ENCODE results near the gene PYCR2.
A peak's percentile ranks its signal among the peaks of the same experiment; 100 is the strongest.

PYCR2 gene

DNA sequence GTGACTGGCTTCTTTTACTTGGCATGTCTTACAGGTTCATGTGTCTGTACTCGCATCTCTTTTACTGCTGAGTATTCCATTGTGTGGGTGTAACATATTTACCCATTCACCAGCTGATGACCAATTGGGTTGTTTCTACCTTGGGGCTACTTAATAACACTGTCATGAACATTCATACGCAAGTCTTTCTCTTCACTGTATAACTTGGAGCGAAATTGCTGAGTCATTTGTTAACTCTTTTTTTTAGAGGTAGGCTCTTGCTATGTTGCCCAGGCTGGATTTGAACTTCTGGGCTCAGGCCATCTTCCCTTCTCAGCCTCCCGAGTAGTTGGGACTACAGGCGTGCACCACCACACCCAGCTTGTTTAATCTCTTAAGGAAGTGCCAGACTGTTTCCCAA lies 6.5 kb downstream of the PYCR2 start:
- no peak for DNase-seq

DNA sequence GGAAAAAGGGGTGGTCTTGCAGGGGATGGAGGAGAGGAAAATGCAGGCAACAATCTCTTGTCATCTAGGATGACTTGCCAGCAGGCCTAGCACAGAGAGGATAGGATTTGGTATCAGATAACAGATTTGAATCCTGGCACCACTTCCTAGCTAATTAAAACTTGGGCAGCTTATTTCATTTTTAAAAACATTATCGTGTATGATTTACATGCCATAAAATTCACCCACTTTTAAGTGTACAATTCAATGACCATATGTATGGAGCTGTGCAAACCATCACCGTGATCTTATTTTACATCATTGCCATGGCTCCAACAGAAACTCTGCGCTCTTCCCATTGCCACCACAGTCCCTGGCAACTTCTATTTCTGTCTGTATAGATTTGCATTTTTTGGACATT lies 6.9 kb downstream of the PYCR2 start:
- DNase-seq: no peak

DNA sequence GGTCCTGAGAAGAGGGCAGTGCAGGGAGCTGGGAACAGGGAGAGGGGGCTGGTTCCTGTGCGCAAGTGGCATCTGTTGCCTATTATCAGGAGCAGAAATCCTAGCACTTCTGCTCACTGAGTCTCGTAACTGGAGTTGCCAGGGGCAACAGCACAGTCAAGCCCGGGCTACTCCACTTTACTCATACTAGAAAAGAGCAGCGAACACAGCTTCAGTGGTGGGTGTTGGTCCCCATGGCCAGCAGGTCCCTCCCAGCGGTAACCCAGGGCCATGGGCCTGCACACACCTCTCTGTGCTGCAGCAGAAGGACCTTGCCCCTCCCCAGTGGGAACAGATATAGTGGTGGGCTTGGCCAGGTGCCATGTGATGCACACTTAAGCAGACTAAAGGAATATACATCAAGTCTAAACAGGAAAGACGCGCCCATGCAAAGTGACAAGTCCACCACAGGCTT lies 8.5 kb downstream of the PYCR2 start:
- no peak for DNase-seq

DNA sequence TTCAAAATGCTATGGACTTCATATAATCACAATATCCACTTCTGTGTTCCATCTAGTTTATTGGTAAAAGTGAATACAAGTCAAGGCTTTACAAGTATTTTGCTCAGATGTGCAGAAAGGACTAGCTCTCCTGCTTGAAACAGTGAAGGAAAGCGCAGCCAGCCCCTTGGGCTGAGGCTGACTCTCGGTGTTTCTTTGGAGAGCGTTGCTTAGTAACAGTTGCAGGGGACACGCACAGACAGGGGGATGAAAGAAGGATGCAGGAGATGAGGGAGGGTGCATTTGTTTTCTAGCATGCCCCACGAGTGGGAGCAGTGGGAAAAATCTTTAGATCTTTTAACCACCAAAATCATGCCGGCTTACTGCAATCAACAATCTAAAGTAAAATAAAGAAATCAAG lies 9.1 kb downstream of the PYCR2 start:
- no peak for DNase-seq

DNA sequence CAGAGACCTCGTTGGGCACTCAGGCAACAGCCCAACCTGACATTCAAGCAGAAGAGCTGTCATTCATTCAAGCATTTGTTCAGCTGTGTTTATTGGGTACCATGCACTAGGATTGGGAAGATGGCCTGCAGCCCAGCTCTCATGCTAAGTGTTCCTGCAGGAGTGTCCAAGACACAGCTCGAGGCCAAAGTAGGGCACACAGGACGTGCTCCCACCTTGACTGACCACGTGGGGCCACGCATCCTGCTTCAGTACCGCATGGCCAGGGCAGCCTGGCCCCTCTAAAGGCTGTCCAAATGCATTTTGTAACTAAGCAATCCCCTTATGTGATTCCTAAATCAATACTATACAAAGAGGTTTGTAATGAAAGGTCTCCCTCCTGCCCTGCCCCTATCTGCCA lies 9.7 kb downstream of the PYCR2 start:
- no peak for DNase-seq

DNA sequence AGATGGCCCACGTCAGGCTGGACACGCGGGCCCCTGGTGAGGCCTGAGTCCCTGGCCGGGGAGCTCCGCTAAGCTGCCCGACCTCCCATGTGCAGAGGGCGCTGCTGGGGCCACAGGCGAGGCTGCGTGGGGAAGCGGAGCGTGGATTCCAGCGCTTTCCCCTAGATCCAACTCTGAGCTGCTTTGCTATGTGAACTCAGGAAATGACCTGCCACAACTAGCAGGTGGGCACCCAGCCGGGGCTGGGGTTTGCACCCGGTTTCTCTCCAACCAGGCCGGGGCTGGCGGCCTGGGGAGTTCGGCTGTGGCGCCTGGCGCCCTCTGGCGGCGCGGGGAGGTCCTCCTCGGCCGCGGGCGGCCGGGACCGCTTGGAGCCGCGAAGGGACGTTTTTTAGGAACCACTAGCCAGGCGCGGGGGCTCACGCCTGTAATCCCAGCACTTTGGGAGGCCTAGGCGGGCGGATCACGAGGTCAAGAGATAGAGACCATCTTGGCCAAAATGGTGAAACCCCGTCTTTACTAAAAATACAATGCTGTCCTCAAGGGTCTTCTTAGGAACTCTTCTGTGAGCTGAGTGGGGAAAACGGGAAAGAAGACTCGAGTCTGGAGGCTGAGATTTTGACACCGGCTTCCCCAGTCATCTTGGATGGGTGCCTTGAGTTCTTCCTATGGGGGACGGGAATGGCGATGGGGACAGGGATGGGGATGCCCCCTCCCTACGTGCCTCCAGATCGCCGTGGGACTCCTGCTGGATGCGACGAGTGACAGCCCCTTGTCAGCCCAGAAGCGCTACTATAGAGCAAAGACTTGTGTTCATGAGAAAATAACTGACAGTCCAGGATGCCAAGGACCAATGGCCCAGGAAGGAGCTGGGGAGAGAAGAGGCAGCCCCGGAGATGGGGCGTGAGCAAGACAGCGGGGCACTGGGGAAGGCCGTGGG lies 12.6 kb downstream of the PYCR2 start:
- DNase-seq: peak; percentile 72

DNA sequence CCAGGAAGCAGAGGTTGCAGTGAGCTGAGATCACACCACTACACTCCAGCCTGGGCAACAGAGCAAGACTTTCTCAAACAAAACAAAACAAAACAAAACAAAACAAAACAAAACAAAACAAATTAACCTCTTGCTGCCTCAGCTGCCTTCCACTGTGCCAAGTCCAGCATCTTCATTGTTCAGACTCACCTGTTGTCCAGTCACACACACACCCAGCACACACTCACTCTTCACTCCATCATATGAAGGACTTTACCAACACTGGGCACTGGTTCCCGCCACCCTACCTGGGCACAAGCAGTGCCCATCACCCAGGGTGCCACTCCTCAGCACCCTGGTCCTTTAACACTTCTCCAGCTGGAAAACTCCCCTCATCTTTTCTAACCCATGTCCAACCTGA lies 14.6 kb downstream of the PYCR2 start:
- DNase-seq: no peak

DNA sequence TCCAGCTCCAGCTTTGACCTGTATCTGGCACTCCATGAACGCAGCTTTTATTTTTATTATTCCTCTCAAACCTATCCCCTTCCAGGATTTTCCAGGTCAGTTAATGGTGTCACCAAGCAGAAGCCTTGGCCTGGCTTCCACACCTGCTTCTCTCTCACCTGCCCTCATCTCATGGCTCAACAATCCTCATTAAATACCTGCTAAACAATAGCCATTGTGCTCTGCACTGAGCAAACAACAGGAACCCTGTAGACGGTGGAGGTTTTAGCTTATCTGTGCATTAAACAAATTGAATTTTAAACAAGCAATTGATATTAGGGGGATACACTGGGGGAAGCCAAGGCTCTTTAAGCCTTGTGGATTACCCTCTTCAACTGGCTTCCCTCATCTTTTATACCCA lies 15.3 kb downstream of the PYCR2 start:
- no peak for DNase-seq

DNA sequence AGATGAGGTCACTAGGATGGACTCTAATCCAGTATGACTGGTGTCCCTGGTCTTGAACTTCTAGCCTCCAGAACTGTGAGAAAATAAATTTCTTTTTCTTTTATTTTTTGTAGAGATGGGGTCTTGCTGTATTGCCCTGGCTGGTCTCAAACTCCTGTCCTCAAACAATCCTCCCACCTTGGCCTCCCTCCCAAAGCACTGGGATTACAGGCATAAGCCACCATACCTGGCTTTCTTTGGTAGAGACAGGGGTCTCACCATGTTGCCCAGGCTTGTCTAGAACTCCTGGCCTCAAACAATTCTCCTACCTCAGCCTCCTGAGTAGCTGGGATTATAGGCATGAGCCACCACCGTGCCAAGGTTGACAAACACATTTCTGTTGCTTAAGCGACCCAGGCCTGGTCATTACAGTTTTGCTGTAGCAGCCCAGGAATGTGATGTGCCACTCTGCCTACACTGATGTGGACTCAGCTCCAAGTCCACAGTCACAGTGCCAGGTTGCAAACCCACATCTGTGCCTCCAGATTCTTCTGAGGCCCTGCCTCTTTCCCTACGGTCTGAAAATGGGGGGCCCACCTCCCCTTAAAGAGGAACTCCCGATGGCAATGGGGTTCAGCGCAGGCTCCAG lies 15.9 kb downstream of the PYCR2 start:
- DNase-seq: no peak

DNA sequence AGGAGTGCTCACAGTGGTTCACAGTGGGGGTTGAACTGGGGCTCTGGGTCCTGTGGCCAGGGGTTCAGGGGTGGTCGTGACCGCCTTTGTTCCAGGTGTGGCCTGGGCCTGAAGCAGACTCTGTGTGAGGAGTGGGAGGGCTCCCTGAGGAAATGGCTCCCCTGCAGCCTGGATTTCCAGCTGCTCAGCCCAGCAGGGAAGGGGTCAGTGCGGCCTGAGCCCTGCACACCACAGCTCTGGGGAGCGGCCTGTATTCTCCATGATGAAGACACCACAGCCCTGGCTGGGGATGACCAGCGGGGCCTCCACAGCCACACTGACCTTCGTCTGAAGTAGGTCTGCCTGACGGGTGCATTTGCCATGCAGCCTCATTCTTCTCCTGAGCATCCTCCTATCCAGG lies 16.7 kb downstream of the PYCR2 start:
- no peak for DNase-seq

DNA sequence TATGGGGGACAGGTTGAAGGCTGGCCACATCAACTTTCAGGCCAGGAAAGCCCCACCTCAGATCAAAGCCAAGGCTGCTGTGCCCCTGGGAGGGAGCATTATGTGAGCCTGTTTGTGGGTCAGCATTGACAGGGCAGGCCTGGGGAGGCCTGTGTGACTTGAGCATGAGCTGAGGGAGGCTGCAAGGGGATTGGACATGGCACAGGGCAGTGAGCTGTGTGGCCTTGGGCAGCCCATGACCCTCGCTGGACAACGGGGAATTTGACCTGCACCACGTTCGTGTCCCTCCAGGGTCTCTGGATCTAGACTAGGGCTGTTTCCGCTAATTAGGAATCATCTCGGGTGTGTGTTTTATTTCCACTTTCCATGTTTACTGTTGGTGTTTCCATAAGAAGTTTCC lies 17.6 kb downstream of the PYCR2 start:
- no peak for DNase-seq

DNA sequence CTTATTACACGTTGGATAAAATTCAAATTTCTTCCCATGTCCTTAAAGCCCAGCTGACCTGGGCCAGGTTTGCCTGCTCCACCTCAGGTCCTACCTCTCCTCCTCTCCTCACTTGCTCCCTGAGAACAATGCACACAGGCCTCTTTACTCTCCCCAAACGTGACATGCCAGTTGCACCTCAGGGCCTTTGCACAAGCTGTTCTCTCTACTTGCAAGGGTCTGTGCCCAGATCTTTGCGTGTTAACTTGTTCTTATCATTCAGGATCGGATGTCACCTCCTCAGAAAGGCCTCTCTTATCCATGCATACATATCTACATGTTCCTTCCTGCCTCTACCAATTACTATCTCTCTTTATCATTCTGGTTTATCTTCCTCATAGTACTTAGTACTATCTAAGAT lies 20.4 kb downstream of the PYCR2 start:
- no peak for DNase-seq

DNA sequence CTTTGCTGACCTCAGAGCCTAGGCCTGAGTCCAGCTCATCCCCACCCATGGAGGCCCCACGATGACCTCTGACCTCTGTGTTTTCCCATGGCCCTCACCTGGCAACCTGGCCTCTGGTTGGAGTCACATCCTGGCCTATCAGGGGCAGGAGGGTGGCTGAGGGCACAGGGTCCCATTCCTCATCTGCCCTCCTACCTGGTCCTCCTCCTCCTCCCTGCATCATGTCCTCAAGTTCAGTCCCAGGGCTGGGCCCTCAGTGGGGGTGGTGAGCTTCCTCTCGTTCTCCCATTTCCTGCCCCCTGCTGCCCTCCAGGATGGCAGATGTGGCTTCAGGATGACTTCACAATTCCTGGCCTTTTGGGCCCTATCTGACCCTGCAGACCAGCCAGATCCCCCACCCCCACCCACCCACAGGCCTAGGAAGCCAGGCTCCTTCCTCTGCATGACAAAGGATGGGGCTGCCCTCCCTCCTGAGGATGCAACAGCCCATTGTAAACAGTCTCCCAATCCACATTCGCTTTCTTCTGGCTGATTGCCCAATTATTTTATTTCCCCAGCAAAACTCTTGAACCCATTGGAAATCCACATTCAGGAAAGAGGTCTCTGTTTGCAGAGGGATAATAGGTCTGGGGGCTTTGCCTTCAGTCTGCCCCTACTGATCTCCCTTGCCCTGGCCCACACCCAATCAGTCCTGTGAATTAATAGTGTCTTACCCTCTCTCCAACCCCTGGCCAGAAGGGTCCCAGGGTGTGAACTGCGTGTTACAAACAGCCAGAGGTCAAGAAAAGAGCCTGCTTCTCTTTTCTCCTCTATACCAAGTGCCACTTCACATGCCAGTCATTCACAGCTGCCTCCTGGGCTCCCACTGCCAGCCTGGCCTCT lies 24.8 kb downstream of the PYCR2 start:
- no peak for DNase-seq

DNA sequence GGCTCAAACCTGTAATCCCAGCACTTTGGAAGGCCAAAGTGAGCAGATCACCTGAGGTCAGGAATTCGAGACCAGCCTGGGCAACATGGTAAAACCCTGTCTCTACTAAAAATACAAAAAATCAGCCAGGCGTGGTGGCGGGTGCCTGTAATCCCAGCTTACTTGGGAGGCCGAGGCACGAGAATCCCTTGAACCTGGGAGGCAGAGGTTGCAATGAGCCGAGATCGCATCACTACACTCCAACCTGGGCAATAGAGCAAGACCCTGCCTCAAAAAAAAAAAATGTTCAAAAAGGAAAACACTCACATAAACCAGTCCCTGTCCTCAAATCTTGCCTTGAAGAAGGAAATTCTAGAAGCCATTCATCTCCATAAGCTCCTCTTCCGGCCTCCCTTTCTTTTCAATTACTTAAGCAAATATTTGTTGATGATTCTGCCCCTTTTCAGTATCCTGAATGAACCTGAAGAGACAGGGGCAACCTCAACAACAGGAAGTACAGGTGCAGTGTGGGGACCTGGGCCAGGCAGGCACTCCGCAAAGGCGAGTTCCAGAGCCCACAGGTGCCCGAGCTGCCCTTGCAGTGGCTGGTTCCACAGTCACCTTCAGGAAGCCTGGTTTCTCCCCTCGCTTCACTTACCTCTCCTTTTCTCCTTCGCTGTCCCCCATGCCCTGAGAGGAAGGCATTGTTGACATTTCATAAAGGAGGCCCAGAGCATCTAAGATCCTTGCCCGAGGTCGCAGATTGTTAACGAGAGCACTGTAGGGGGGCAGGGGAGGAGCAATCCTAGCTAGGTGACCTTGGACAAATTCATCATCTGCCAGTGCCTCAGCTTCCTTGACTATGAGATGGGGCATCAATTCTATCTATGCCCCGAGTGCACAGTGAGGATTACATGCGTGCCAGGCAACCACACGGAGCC lies 26.2 kb downstream of the PYCR2 start:
- DNase-seq: peak; percentile 49

DNA sequence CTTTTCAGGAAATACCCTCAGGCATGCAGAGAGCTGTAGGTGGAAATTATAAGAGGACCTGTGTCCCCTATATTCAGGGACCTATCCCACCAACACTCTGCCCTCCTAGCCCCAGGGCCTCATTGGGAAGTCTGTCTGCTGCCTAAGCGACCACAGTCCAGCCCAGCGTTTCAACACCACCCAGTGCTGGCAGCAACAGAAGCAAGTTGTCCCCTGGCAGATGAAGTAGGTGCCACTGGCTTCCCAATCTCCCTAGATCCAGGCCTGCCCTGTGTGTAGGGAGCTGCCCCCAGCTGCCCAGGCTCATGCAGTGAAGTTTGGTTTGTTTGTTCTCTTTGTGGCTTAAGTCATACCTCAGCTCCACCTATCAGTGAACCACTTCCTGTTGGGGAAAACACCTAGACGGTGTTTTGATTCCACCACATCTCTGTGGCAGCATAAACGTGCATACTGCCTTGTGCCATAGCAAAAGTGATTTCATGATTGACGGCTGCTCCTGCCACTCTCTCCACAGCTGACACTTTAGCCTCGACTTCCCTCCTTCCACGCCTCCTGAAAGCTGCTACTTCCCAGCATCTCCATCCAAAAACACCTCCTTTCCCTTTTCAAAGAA lies 27.0 kb downstream of the PYCR2 start:
- DNase-seq: peak; percentile 74

DNA sequence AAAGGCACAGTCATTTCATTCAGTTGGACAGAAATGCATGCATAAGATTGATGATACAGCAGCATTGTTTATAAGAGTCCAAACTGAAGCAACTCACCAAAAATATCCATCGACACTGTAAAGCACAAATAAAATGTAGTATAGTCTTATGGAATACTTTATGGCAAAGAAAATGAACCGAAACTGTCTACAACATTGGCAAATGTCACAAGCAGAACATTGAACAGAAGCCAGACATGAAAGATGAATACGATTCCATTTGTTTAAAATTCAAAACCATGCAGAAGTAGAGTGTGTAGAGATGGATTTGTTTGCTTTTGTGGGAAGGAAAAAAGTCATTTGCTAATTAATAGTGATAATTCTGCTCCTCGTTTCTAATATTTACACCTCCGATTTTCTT lies 27.6 kb downstream of the PYCR2 start:
- DNase-seq: no peak

DNA sequence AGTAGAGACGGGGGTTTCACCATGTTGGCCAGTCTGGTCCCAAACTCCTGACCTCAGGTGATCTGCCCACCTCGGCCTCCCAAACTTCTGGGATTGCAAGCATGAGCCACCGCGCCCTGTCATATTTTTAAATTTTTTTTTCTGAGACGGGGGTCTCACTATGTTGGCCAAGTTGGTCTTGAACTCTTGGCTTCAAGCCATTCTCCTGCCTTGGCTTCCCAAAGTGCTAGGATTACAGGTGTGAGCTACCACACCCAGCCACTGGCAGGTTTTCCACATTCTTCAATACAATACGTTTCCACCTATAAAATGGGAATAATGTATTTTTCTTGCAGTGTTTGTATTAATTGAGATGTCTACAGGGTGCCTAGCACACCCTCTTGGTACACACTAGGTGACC lies 31.7 kb downstream of the PYCR2 start:
- DNase-seq: no peak

DNA sequence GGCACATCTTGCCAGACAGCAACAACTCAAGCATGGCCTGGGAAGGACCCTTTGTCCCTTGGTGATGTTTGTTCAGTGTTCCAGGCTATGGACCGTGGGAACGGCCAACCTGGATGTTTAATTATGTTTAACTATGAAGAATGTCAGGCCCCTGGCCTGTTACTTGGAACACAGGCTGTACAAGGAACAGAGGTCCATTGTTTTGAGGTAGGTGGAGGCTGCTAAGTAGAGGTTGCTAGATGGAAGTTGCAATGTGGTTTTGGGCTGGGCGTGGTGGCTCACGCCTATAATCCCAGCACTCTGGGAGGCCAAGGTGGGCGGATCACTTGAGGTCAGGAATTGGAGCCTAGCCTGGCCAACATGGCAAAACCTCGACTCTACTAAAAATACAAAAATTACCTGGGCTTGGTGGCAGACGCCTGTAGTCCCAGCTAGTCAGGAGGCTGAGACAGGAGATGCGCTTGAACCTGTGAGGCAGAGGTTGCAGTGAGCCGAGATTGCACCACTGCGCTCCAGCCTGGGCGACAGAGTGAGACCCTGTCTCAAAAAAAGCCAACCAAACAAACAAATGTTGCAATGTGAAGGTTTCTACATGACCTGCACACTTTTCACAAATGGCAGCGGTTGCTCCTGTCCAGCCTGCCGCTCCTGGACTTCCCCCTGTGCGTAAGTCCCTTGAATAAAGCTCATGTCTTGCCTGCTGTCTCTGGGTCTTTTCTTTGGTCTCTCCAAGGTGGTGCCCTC lies 32.6 kb downstream of the PYCR2 start:
- DNase-seq: no peak

DNA sequence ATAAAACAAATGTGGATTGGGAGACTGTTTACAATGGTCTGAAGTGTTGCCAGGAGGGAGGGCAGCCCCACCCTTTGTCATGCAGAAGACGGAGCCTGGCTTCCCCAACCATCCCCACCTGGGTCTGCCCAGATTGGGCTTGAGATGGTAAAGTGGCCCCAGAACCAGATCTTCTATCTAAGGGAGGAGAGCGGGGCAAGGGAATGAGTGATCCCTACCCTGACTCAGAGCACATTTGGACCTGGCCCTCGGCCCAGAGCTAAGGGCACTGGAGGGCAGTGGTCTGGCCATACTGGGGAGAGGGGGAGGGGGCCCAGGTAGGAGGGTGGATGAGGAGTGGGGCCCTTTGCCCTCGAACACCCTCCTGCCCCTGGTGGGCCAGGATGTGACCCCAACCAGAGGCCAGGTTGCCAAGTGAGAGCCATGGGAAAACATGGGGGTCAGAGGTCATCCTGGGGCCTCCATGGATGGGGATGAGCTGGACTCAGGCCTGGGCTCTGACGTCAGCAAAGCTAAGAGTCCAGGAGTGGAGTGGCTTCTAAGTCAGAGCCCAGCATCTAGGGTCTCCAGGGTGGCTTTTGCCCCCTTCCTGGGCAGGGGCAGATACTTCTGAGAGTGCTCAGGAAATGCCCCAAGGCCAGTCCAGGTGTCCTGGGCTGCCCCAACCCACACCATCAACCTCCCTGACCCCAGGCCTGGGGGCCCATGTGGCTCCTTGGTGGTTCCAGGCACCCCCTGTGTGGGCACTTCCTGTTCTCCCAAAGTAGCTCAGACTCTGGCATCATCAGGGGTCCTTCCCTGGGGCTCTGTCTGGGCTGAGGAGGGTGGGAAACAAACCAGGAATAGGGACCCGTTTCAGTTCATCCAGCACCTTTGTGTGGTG lies 33.5 kb downstream of the PYCR2 start:
- no peak for DNase-seq

DNA sequence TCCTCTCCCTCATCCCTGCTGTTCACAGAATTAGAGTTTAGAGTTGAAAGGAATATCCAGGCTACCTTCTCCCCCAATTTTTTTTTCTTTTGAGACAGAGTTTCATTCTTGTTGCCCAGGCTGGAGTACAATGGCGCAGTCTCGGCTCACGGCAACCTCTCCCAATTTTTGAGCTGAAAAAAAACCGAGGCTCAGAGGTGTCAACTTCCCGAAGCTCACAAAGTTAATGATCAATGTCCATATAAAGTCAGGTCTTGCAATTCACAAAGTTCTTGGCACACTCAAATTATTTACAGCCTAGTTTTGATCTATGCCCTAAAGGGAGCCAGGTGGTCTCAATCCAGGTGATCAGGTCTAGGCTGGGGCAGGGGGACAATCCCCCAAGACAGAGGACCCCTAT lies 34.3 kb downstream of the PYCR2 start:
- no peak for DNase-seq

All from activated gamma-delta T cell treated with Interleukin-2 at 50 U/mL for 16 hours (primary cell).